GM12891 (cell line): ENCODE data around the gene COQ8B.

ENCODE experiments used
- PAX5 ChIP-seq: IDR thresholded peaks from 2 replicates; pipeline ENCODE4 v1.6.1; 2011; ENCODE audit warnings: low read length, moderate library complexity, mild to moderate bottlenecking; ENCODE audit not compliant: insufficient read depth, severe bottlenecking
- POLR2A ChIP-seq: IDR thresholded peaks from 2 replicates; pipeline ENCODE4 v1.6.1; 2011; ENCODE audit warnings: low read depth, low read length, control low read depth
- POLR2AphosphoS5 ChIP-seq: IDR thresholded peaks from 2 replicates; pipeline ENCODE4 v1.6.1; 2011; ENCODE audit warnings: low read depth, low read length, control low read depth
- SPI1 ChIP-seq: IDR thresholded peaks from 2 replicates; pipeline ENCODE4 v1.6.1; 2011; ENCODE audit warnings: low read depth, low read length, control low read depth
- TAF1 ChIP-seq: IDR thresholded peaks from 2 replicates; pipeline ENCODE4 v1.6.1; 2011; ENCODE audit warnings: low read depth, low read length, control low read depth

- TF ChIP-seq PAX5 = no peak
- no peak for TF ChIP-seq POLR2A
- no peak for TF ChIP-seq POLR2AphosphoS5
- no peak for TF ChIP-seq TAF1
- no peak for TF ChIP-seq SPI1
Observed at GRCh38 chr19:40762754-40763470, 46.2 kb upstream of the COQ8B start.
